ENCODE results near the gene ADARB2.

ADARB2 gene

DNA sequence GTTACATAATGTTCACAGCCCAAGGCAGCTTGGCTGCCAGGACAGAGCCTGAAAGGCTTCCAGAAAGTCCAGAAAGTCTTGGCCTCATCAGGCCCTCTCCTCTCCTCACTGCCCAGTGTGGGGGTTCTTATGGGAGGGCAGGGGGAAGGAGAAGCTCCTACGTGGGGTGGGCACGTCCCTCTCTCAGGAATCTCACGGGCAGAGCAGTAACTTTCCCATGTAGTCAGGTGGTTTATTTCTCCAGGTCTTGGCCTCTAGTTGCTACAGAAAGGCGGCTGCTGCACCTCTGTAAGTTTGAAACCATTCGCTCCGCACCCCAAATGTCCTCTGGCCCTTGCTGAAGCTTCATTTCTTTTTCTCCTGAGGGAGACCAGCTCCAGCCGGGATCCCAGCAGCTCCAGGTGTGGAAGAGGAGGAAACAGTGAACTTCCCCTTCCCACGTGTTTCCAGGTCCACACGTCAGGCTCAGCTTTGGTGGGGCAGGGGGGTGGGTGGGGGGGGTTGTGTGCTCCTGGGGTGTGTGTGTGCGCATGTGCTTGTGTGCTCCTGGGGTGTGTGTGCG lies 360.9 kb downstream of the ADARB2 start:
- DNase-seq: no peak

GRCh38 chr10:1375346-1376170 lies 361.8 kb downstream of the ADARB2 start:
- DNase-seq: no peak

DNA sequence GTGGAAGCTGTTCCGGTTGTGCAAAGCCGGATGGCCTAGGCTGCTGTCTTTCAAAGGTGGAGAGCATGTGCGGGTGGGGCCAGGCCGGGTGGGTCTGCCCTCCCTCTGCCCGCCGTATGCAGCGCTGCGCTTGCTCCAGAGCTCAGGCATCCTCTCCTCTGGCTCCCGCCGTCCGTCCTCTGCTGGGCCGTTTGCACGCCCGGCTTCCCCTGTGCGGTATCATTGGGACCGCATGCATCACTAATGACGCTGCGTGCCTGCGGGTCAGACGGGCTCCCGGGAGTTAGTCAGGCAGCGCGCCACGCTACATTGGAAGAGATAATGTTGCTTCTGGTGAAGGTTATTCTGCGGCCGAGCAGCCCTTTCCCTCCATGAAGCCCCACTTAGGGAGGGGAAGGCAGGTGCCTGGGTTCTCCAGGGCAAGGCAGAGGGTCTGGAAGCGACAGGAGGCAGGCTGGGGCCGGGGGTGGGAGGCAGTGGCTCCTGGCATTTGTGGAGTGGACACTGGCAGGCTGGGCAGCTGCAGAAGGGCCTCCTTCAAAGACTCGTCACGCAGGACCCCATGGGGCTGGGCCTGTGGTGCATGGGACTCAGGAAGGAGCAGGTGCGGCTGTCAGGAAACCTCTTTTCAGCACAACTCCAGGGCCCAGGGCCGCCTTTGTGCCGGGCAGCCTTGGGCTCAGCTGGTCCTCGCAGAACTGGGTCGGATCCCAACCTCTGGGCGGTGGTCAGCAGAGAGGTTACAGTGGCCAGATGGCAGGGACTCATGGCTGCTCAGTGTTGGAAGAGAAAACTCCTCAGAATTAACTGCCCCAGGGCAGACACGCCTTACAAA lies 362.6 kb downstream of the ADARB2 start:
- DNase-seq: no peak

DNA sequence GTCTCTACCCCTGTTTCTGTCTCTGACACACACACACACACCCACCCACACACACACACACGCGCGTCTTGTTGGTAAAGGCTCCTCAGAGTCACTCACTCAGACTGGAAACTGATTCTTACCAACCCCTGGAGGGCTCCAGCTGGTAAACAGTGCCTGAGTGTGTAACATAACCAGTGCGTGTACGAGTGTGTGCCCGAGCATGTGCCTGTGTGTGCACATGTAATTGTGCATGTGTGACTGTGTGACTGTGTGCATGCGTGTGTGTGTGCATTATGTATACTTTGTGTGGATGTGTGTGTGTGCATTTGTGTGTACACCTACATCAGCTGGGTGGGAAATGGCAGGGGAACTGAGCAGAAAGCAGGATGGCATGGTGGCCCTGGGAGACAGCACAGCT lies 364.0 kb downstream of the ADARB2 start:
- no peak for DNase-seq

DNA sequence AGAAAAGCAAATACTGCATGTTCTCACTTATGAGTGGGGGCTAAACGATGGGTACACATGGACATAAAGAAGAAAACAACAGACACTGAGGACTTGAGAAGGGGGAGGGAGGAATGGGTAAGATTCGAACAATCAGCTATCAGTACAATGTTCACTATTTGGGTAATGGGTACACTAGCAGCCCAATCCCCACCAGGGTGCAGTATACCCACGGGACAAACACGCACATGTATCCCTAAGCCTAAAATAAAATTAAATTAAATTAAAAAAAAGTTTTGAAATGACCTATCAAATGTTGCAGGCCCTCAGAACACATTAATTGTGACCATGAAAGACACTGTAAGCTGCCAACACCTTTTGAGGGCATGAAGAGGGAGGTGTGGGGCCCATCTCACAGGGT lies 365.1 kb downstream of the ADARB2 start:
- DNase-seq: no peak

- DNase-seq: no peak
Observed at GRCh38 chr10:1370298-1370697, 367.0 kb downstream of the ADARB2 start.

- DNase-seq: no peak
Observed at GRCh38 chr10:1369665-1370064, 367.7 kb downstream of the ADARB2 start.

DNA sequence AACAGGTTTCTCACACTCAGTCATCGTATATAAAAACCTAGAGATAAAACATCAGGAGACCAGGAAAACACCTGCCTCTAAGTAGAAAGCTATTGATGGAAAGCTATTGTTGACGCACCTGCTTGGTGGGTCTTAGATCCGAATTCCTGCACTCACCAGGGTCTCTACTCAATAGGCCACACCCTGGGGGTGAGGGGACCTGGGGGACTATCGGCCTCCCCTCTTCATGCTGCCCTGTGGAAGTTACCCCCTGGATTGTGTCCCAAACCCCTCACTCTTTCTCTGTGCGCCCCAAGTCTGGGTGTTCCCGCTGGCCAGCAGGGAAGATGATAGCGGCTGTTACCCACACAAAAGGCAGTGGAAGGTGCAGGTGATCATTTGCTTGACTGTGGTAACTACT lies 368.1 kb downstream of the ADARB2 start:
- no peak for DNase-seq

DNA sequence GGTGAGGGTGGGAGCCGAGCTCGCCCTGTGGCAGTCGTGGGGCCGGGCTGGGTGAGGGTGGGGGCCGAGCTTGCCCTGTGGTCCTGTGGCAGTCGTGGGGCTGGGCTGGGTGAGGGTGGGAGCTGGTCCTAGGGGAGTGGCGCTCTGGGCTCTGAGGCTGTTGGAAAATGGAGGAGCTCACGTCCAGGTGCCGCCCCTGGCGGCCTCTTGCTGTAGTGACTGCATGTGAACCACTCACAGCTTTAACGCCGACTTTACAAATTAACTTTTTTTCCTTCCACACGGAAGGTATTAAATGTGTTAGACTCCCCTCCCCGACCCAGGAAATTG lies 368.5 kb downstream of the ADARB2 start:
- peak; percentile 52 for DNase-seq

- DNase-seq: no peak
Observed at GRCh38 chr10:1367938-1368841, 369.1 kb downstream of the ADARB2 start.

- no peak for DNase-seq
Observed at GRCh38 chr10:1366811-1367425, 370.4 kb downstream of the ADARB2 start.

DNA sequence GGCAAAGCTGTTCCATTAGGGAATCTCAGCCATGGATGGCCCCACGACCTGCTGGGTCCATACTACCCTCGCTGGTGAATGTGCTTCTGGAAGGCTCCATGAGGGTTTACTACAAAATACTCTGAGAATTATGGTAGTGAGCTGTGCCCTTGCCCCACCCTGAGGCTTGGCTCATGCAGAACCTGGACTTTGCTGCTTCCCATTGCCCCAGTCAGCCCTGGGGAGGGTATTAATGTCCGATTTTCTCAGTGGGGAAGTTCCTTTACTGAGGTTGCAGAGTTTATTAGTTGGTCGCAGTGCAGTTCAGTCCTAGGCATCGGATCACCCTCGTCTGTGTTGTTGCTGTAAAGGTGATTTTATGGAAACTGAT lies 371.0 kb downstream of the ADARB2 start:
- DNase-seq: no peak

DNA sequence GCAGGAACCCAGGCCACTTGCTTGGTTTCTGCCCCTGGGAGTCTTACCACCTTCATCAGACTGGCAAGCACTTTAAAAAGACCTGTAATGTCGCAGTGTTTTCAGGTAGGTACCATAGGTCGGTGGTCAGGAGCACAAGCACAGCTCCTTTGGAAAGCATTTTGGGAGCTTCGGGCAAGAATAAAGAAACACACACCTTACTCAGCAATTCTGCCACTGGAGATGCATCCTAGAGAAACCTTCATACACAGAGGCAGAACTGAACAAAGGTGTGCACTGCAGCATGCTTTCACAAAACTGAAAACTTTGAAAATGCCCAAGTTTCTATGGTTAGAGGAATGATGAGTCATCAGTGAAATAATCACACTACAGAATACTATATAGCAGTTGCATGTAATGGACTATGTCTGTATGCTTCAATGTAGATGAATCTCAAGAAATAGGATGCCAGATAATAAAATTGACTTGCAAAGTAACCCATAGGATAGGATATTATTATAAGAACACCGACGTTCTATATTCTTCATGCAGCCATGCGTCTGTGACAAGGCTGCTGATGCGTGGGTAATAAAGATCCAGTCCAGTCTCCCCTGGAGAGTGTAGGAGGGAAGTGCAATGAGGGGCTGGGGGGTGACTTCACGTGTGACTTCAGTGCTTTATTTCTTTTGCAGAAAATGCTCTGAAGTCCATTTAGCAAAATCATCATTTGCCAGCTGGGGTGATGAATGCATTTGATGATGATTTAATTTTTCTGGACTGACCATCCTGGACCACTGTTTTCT lies 371.6 kb downstream of the ADARB2 start:
- DNase-seq: no peak

- DNase-seq: no peak
Observed at GRCh38 chr10:1364151-1364910, 373.0 kb downstream of the ADARB2 start.

GRCh38 chr10:1363446-1364121 lies 373.7 kb downstream of the ADARB2 start:
- DNase-seq: no peak

DNA sequence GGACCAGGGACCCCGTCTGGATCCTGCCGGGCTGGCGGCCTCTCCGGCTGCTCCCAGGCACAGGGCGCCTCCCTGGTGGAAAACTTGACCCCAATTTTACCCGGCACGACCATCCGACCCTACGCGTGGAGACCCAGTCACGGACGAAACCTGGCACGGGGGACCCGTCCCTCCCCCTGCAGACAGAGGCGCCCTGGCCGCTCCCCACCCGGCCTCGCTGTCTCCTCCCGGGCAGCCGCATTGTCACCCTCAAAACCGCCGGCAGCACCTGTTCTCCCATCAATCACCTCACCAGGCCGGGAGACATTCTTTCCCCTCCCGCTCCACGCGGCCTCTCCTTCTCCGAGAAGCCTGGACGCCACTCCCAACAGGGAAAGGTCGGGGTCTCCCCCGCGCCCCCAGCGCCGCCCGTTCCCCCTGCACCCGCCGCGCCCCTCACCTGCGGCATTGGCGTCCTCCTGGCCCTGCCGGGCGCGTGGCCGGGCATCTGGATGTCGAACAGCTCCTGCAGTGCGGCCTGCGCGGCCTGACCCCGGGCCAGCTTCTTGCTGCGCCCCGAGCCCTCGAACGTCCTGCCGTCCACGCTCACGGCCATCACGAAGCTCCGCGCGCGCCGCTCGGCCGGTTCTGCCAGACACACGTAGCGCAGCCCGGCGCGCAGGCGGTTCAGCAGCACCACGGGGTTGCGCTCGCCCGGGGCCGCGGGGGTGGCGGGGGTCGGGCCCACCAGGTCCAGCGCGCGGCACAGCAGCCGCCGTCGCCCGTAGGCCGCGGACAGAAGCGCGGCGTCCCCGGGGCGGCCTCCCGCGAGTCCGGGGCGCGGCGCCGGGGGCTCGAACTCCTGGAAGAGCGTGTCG lies 374.5 kb downstream of the ADARB2 start:
- no peak for DNase-seq

- DNase-seq: no peak
Observed at GRCh38 chr10:1361411-1362105, 375.8 kb downstream of the ADARB2 start.

DNA sequence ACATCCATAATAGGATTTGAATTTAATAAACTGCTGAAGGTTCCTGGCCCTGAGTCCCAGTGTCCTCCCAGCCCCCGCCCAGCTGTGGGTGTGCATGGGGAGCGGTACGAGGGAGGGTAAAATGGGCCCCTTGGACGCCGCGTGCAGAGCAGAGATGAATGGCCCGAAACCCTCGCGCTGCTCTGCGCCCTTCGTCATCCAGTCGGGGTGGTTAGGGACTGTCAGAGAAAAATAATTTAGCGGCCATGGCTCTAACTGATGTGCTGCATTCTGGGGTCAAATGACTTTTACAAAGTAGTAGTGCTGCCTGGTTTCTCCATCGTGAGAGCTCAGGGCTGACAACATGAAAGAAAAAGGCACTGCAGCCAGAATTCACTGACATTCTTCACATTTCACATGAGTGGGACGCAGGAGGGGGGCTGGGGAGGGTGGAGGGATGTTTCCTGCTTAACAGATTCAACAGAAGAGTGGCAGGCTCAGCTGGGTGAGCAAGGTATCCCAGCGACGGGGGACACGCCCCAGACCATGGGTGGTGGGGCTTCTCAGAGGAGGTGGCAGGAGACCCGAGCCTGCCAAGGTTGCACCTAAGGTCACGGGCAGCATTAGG lies 376.7 kb downstream of the ADARB2 start:
- no peak for DNase-seq

Measured in stimulated activated CD4-positive, alpha-beta T cell treated with anti-CD3 and anti-CD28 coated beads, Interleukin-1b, Interleukin-23, amount 100 ng/mL, for 48 hours (primary cell).